ENCODE data around the gene WNT10A.
A peak's percentile ranks its signal among the peaks of the same experiment; 100 is the strongest.

The WNT10A gene

DNA sequence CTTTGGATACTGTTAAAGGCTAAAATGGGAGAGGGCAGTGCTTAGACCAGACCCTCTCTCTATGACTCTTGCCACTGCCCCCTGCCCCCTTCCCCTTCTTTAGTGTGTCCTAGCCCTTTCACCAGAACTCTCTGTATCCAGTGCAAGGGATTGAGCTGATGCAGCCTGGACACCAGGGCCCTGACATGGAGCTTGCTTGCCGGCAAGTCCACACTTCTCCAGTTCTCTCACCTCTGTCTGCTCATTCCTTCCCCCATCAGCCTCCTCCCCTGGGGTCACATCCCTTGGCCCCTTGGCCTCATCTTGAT lies 22.6 kb upstream of the WNT10A start:
- DNase-seq = no peak

GRCh38 chr2:218858671-218859555 lies 21.7 kb upstream of the WNT10A start:
- DNase-seq = no peak

GRCh38 chr2:218859556-218859987 lies 21.1 kb upstream of the WNT10A start, which contains the start of gene WNT6:
Gene WNT6 (plus strand): TSS chr2:218859805. CDS start chr2:218860038, 233 bp downstream.
- no peak for DNase-seq

- no peak for DNase-seq
Measured at GRCh38 chr2:218859988-218860831, 20.4 kb upstream of the WNT10A start.

DNA sequence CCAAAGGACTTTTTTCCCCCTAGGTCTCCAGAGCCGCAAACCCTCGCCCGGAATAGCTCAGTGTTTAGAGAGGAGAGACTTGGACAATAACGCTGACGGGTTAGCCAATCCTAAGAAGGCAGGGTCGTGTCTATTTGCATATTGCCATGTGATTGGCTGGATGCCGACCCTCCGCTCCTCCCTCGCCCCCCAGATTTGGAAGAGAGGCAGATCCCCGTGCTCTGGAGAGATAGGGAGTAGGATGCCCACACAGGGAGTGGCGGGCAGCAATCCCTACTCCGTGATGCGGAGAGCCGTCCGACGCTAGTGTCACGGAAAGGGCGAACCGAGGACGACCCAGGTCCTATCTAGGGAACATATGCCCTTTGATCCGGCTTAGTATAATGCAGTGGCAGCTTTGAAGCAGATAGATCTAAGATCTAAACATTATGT lies 19.7 kb upstream of the WNT10A start:
- no peak for DNase-seq

- no peak for DNase-seq
Measured at GRCh38 chr2:218861645-218862318, 18.9 kb upstream of the WNT10A start.

DNA sequence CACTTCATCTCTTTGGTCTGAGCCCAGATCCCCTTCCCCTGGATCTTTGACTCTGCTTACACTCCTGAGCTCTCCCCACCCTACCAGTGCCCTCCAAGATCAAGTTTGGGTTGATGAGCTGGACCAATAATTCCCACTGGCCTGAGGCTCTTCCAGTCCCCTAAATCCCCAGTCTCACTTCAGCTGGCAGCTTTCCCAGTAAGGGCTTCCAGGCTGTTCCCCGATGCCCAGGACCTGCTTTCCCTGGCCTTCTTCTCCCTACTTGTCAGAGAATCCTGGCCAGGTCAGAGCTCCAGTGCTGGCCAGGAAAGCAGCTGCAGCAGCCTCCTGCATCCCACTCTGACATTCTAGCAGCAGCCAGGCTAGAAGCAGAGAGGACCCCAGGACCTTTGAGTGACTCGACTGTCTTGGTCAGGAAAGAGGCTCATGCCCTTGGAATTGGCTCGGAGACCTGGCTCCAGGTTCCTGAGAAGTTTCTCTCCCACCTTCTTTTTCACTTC lies 17.6 kb upstream of the WNT10A start:
- no peak for DNase-seq

DNA sequence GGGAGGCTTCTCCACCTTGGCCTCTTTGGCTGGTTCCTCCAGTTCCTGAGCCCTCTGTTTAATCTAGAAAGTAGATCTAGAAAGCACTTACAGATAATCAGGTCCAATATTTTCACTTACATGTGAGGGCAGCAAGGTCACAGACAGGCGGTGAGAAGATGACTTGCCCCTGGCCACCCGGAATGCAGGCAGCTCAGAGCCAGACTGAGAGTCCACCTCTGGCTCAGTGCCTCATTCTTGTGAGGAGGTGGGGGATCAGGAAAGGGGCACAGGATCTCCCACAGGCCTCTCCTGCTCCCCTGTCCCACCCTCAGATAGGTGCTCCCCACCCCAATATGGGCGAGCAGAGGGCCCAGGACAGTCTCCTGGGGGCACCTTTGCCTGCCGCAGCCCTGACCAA lies 15.3 kb upstream of the WNT10A start:
- DNase-seq = no peak

DNA sequence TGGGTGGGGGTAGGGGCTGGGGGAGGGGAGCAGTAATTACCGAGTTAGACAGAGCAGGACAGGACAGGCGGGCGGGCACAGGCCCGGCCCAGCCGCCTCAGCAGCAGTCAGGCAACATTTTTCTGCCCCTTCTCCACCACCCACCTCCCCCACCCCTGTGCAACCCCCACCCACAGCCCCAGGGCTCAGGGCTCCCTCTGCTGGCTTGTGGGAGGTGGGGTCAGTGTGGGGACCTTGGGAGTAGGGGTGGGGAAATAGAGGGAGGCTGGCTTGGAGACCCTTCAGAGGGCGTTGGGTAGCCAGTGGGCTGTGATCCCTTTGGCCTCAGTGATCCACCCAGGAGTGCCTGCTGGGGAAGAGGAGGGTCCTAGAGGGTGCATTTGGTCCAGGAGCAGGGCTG lies 14.7 kb upstream of the WNT10A start:
- no peak for DNase-seq

DNA sequence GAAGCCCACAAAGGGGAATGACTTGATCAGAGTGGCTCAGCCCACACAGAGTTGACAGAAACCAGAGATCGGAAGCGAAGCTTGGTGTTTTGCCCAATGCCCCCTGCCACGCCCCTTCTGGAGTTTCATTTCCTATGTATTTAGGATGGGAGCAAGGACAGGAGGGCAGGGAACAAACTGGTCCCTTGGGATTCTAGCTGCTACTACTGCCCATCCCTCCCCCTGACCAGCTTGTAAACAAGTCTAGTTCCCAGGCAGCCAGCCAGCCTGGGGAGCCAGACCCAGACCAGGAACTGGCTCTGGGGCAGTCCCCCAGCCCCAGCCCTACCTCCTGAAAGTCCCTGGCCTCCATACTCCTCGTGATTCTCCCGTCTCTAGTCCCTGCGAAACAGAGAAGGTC lies 12.8 kb upstream of the WNT10A start:
- DNase-seq = no peak

GRCh38 chr2:218869064-218869463 lies 11.6 kb upstream of the WNT10A start:
- no peak for DNase-seq

DNA sequence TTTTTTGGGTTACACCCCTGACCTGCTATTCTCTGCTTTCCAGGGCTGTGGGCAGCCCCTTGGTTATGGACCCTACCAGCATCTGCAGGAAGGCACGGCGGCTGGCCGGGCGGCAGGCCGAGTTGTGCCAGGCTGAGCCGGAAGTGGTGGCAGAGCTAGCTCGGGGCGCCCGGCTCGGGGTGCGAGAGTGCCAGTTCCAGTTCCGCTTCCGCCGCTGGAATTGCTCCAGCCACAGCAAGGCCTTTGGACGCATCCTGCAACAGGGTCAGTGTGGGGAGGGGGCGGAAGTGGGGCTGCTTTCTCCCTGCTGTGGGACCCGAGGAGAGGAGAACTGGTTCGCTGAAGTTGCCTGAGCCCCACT lies 9.7 kb upstream of the WNT10A start:
- no peak for DNase-seq

DNA sequence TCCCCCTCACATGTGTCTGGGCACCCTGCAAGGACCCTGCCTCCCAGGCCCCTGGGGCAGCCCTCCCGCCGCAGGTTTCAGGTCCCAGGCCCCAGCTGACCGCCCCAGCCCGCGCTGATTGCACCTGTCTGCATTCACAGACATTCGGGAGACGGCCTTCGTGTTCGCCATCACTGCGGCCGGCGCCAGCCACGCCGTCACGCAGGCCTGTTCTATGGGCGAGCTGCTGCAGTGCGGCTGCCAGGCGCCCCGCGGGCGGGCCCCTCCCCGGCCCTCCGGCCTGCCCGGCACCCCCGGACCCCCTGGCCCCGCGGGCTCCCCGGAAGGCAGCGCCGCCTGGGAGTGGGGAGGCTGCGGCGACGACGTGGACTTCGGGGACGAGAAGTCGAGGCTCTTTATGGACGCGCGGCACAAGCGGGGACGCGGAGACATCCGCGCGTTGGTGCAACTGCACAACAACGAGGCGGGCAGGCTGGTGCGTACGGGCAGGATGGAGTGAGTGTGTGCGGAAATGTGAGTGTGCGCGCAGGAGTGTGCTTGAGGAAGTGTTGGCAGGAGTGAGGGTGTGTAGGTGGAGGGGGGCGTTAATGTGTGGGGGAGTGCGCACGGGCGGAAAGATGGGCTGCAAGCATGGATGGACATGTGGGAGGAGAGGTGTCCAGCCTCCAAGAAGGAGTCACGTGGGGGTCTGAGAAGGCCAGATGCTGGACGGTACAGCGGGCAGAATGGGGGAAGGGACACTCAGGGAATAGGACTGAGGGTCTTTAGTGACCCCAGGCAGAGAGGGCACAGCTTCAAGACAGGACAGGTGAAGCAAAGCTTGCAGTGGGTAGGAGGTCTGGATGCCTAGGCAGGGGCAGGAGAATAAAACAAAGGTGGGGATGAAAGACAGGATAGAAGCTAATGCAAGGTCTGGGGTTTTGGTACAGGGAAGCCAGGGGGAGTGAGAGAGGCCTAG lies 9.0 kb upstream of the WNT10A start:
- no peak for DNase-seq

DNA sequence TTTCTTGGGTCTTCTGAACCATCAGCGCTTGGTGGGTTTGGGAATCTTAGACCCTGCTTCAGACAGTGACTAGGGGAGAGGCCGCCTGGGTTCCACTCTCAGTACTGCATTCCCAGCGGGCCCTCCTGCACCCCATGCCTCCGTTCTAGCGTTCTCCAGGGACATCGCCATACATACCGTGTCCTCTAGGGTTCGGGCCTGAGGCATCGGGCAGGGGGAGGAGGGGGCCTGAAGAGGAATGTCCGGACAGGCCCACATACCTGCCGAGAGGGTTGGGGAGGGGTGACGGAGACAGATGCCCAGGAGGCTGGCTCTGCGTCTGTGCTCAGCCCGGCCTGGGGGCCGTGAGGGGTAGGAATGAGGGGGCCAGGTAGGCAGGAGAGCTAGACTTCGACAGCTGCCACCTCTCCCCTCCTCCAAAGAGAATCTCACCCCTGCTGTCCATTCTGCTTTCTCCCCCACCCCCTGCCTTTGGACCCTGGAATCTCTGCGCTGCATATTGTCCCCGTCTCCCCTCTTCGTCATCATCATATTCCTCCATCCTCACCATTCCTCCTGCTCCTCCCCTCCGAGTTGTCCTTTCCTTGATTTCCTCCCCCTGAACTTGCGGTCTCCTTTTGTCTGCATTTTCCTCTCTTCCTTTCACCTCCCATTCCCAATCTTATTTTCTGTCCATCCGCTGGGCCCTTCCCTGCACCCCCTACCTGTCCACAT lies 7.8 kb upstream of the WNT10A start:
- DNase-seq = no peak

GRCh38 chr2:218873359-218874194 lies 7.1 kb upstream of the WNT10A start:
- DNase-seq = no peak

DNA sequence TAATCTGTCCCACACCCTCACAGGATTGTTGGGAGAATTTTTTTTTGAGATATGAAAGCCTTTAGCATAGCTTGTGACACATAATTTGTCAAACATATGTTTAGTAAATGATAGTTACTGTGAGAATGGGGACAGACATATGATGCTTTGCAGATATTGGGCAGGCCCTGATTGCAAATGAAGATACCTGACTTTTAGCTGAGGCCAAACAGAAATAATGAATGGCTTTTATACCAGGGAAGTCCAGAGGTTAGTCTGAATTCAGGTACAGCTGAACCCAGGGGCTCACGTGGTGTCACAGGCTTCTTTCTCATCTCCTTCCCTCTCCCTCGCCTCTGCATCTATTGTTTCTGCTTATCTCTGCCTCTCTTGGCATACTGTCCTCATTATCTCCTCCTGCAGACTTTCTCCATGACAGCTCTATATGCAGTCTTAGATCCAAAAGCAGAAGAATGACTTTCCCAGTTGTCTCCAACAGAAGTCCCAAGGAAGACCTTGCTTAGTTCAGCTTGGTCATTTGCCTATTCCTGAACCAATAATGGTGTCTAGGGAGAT lies 4.9 kb upstream of the WNT10A start:
- DNase-seq = no peak

- peak; percentile 13 for DNase-seq
Measured at GRCh38 chr2:218876562-218877219, 4.0 kb upstream of the WNT10A start.

GRCh38 chr2:218877331-218877730 lies 3.3 kb upstream of the WNT10A start:
- no peak for DNase-seq

DNA sequence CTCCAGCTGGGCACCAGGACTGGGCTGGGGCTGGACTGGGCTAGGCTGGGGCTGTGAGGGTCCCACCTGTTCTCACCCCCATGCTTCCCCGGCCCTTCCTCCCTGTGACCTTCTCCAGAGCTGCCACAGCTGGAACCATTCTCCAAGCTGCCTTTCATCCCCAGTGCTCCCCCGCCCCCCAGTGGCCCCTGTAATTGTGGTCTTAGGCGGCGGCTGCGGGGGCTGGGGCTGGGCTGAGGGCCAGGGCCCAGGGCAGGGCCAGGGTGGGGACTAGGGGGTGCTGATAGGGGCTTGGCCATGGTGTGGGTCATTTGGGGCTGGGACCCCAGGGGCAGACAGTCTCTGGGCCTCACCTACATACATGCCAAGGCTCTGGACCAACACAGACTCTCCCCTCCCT lies 2.8 kb upstream of the WNT10A start:
- DNase-seq = no peak

DNA sequence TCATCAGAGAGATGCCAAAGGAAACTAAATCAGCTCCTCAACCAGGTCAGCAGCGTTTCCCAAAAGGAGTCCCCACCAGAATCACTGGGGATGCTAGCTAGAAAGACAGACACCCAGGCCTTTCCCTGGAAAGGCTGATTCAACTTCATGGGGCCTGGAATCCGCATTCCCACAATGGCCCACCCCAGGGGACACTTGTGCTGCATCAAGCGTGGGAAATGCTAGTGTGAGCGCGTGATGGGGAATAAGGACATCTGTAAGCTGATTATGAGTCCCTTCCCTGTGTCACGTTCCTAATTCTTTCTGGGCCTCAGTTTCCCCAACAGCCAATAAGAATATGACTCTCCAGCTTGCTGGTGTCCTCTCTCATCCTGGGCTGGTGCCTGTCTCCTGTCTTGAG lies 2.2 kb upstream of the WNT10A start:
- DNase-seq = no peak

Measured in NCI-H187 treated with DMSO at 0.1 percent for 48 hours (cell line).